ENCODE data around the gene HMCN2.

GRCh38 chr9:130237076-130237475 lies 28.5 kb upstream of the HMCN2 start:
- TF ChIP-seq CTCF (IDR thresholded peaks at IDR 0.05; ENCODE audit: extremely low read depth in 1 of 2, insufficient read depth in 1 of 2, low read depth in 1 of 2, low read length in 2 of 2): no peak
- TF ChIP-seq POLR2A (IDR thresholded peaks at IDR 0.05; ENCODE audit: low read depth, low read length): no peak
- TF ChIP-seq EZH2 (IDR thresholded peaks at IDR 0.05; ENCODE audit: borderline replicate concordance, low read depth, low read length, severe bottlenecking): no peak
- no peak for TF ChIP-seq POLR2AphosphoS5 (IDR thresholded peaks at IDR 0.05; ENCODE audit: insufficient read depth, low read depth, low read length)
- no peak for TF ChIP-seq GATA2 (IDR thresholded peaks at IDR 0.05; ENCODE audit: insufficient read depth, insufficient read length, low read depth, low read length)
- TF ChIP-seq MYC (IDR thresholded peaks at IDR 0.05; ENCODE audit: low read depth, low read length): no peak
